Erythroblast (primary cell): ENCODE measurements around the gene PER1.

ENCODE experiments used
- GATA1 ChIP-seq: IDR thresholded peaks from 2 replicates; pipeline ENCODE4 v1.6.1; 2011; ENCODE audit warnings: low read depth, mild to moderate bottlenecking, control low read depth, low read length, moderate library complexity
- POLR2A ChIP-seq: IDR thresholded peaks from 2 replicates; pipeline ENCODE4 v1.6.1; 2011; ENCODE audit warnings: mild to moderate bottlenecking, low read length

GRCh38 chr17:8126491-8127066, 25.6 kb downstream of the PER1 start:
- TF ChIP-seq POLR2A (no peak), GATA1 (no peak)
